HG03565 (cell line): ENCODE results near the gene NPS.

Source experiments
- ATAC-seq: cut with Tn5 transposase; IDR thresholded peaks from one replicate; pipeline ENCODE4 v1.9.1; 2021; ENCODE audit warnings: mild to moderate bottlenecking, moderate library complexity; ENCODE audit not compliant: unreplicated experiment

The NPS gene

GRCh38 chr10:127556916-127557315 lies 7.8 kb downstream of the NPS start:
- no peak for ATAC-seq

DNA sequence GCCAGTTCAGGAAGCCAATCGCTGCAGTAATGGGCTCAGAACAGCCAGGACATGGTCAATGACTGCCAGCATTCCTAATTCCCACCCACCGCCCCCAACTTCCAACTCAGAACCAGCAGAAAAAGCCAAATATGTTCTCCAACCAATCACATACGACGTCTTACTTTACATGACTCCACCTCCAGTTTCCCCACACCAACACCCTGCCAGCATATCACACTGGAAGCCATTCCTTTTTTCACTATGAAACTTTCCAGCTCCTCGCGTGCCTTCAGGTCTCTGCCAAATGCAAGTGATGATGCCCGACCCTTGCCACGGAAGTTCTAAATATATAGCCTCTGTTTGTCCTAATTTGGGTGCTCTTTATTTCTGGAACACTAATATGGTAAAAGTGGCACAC lies 12.5 kb downstream of the NPS start:
- ATAC-seq, result no peak

DNA sequence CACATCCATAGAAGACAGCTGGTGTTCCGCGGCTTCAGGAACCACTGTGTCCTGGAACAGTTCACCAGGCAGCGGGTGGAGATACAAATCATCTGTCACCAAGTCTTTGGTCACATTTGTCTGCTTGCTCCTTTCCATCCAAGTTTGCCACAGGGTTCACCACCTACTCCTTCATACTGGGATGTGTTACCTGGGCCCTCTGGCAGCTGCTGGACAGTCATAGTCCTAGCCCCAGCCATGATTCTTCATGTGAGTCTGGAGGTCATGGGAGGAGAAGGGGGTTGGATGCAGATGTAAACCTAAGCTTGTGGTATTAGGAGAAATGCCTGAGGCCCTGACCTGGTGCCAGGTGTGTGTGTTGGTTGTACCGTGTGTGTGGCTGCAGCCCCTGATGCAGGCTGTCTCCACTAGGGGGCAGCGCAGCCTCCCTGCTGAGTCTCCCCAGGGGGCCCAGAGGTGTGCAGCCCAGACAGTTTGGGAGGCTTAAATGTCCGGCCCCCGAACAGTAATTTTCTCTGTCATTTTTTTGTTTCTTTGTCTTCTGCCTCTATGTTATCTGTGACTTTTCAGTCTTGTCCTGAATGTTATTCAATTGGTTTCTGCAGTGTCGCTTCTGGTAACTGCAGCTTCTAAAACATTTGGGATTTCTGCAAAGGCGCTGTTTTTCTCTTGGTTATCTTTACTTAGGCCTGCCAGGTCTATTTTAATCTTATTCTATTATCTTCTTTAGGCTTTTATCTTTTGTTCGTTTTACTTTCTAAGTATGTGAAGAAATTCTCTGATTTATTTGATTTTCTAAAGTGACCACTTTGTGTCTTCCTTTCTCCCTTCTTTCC lies 14.8 kb downstream of the NPS start:
- ATAC-seq, result no peak

- ATAC-seq, result no peak
Measured at GRCh38 chr10:127564644-127565043, 15.5 kb downstream of the NPS start.

- no peak for ATAC-seq
Measured at GRCh38 chr10:127565583-127565982, 16.5 kb downstream of the NPS start.

DNA sequence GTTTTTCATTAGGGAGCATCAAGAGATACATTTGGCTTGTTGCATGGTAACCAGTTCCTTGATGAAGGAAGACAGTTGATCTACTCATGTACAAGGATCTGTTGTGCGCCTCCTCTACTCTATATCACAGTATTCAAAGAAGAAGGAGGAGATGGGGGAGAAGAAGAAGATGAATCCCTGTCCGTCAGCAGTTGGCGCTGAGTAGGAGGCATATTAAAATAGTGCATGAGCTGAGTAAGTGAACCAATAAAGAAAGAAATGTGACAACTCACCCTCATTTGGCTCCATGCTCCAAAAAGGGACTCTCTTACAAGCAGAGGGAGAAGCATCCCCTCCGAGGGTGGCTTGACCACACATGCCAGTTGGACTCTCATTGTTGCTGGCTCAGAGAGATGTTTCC lies 20.1 kb downstream of the NPS start:
- no peak for ATAC-seq

GRCh38 chr10:127570036-127570435 lies 20.9 kb downstream of the NPS start:
- ATAC-seq, result no peak

DNA sequence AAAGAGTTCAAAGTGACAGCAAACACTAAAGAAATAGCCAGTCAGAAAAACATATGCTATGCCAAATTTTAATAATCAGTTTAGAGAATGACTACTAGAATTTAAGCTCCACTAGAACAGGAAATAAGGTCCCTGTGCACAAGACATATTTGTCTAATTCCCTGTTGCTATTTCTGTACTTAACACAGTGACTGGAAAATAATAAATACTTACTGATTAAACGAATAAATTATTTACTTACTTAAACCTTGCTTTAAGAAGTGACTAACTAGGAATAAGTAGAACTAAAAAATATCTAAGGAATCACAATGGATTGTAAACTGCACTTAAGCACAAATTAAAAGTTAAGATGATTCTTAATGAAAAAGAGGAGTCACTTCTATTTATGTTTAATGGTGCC lies 22.3 kb downstream of the NPS start:
- ATAC-seq, result no peak

DNA sequence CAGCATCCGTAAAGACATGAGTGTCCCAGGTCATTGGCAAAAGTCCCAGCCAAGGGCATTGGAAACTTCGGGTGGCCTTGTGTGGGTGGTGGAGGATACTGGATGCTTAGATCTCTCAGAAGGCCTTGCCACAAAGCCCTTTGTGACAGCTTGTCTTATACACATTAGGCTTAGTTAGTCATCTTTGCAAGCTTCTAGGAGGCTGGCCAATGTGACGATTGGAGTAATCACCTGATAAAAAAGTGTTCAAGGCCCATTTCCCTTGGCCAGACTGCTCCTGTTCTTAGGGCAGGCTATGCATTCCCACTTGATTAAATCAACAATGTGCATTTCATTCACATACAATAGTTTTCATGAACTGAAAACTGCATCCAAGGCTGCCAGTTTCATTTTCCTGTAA lies 26.9 kb downstream of the NPS start:
- no peak for ATAC-seq

GRCh38 chr10:127576740-127577161 lies 27.6 kb downstream of the NPS start:
- no peak for ATAC-seq

- ATAC-seq, result no peak
Measured at GRCh38 chr10:127577376-127578258, 28.5 kb downstream of the NPS start.

DNA sequence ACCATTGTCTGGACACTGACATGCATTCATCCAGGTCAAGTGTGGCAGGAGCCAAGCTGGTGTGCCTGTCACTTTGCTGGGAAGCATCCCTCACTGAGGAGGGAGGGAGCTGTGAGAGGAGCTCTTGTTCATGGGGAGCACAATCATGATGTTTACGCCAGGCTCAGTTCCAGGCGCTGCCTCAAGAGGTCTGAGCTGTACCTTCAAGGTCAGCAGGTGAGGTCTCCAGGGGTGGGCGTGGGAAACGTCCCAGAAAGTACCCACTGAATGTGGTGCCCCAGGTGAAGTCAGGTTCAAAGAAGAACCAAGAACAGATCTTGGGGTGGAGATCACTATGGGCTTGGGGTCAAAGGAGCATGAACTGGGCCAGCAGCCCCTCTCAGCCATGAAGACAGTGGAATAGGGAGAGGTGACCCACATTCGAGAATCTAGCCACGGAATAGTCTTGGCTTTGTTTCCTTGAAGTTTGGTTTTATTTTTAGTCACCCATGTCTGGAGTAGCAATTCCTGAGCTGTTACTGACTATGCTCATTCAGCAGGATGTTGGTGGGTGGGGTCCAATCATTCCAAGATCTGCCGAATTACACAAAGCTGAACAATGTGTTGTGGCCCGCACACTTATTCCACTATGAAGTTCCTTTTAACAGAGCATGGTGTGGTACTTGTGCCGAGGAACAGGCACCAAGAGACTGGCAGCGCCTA lies 29.3 kb downstream of the NPS start:
- no peak for ATAC-seq

DNA sequence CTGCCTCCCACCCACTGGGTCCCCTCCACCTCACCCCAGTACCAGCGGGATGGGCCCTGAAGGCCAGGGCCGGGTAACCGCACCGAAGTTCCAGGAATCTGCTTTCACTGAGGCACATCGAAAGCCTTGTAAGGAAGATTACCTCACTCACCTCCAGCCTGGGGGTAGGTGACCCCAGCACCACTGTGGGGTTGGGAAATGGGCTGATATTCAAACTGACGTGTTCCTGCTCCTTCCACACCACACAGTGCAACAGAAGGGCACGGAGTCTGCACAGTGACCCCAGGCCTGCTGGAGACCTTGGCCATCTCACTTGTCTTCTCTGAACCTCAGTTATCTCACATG lies 29.8 kb downstream of the NPS start:
- ATAC-seq, result no peak

DNA sequence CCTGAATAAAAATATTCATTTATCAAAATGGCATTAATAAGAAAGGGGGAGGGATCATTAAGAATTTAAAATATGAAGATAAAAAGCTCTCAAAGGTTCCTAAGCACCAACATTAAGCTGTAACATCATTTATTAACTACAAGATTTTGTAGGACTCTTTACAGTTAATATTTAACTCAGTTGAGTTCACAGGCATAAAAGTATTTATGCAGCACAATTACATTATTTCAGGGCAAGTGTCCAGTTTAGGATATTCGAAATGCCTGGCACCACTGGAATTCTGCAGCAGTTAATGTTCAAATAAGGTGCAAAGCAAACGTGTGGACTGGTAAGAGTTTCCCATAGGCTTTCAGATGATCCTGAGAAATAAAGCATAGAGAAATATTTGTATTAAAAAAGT lies 30.5 kb downstream of the NPS start:
- no peak for ATAC-seq

DNA sequence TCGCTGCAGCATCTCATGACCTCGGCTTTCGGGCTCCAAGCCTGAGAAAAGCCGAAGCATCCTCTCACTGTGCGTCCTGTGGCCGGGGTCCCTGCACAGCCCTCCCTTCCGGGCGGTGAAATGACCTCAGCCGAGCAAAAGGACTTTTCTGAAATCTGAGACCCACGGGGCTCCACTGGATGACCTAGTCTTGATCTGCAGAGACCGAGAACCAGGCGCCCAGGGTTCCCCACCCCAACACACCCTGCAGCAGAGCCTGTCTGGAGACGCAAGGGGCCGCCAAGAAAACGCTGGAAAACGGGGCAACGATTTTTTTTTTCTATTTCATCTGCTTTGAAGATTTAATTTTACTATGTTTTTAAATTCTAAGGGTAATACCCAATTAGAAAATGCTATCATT lies 31.7 kb downstream of the NPS start:
- no peak for ATAC-seq

DNA sequence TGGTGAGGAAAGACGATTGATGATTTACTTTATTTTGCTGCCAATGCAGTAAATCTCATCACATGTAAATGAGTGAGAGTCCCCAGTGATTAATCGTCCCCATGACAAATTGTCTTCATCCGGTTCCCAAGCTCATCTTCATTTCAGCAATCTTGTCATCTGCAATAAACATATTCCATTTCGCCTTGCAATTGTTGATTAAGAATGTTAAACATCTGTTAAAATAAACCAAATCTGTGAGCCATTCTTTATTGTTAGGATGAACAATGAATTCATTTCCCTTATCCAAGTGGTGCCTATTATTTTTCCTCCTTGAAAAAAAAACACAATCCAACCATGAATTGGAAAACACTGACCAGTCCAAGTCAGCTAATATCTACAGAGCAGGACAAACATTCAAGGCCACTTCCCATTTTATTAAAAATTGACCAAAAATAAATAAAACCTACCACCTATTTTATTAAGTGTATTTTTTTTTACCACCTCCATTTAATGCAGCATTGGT lies 36.5 kb downstream of the NPS start:
- no peak for ATAC-seq

DNA sequence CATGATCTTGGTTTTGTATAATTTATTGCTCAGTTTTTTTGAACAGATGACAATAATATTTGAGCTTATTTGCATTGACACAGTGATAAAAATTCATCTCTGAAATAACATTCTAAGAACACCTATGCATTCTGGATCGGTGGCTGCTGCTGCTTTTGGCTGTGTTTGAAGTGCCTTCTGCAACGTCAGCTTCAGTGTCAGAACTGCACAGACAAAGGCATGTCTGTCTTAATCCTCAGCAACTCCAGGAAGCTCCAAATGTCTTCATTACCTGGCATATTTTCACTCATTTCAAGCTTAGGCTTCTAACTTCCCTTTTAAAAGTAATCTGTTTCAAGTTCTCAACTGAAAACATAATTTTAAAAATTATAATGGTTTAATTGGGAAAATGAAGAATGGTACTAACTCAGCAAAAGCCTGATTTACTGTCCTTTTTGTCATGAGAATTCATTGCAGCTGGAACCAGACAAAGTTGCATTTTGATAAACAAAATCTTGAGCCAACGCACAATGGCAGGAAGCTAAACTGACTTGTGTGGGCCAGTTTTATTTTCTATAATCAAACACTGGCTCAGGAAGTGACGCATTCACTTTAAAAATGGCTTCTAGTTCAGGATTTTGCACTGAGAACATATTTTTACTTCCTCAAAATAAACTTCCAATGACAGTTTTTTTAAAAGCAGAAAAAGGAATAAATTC lies 38.7 kb downstream of the NPS start:
- ATAC-seq, result no peak

DNA sequence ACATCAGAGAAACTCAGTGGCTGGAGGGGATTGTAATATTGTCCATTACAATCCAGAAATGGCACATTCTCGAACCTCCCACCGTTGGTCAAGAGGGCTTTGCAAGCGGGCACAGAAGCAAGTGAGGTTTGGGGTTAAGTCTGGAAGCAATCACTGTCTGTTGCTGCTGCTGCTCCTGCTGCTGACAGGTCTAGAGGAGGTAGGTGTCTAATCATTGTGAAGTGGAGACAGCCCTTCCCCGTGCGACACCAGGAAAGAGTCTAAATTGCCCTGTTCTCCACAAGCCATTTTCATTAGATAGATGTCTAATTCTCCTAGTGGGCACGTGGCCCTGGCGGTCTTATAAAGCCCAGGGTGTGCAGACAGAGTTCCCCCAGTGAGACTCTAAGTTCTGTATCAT lies 43.5 kb downstream of the NPS start:
- ATAC-seq, result no peak

DNA sequence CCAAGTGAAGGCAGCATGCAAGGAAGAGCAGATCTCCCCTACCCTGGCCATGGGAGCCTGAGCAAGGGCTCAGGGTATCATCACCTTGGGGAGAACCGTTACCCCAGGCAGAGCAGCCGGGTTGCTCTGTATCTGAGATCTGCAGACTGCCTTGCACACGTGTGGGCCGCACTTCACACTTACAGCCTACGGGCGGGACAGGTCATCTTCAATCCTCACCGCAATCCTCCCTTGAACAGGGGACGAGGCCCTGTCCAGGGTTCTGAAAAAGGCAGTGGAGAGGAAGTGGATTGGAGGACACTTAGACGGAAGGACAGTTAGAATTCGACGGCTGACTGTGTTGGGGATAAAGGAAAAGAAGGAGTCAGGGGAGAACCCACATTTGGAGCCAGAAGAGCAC lies 51.4 kb downstream of the NPS start:
- ATAC-seq, result no peak
